ENCODE data around the gene AGPAT4. TPM values are rescaled to one million over a fixed set of nuclear protein-coding genes. Genes with fewer than 3 reads are reported as not detected.

AGPAT4 gene
- total RNA-seq, 1 donor from 2014 or later = 8.3 TPM

GRCh38 chr6:161292650-161293281 is 18.9 kb upstream of the AGPAT4 start:
- peaks cover 6% of the 10 kb centered on the region for H3K9me3 Mint-ChIP-seq (ENCODE audit: unreplicated experiment)
- no peak overlapping the region for H3K4me3 Mint-ChIP-seq (ENCODE audit: unreplicated experiment)
- no peaks in the 10 kb centered on the region for H3K27me3 Mint-ChIP-seq (ENCODE audit: unreplicated experiment)
- H3K27ac Mint-ChIP-seq (ENCODE audit: unreplicated experiment) = no peak overlapping the region
- TF ChIP-seq, protein P1, sequence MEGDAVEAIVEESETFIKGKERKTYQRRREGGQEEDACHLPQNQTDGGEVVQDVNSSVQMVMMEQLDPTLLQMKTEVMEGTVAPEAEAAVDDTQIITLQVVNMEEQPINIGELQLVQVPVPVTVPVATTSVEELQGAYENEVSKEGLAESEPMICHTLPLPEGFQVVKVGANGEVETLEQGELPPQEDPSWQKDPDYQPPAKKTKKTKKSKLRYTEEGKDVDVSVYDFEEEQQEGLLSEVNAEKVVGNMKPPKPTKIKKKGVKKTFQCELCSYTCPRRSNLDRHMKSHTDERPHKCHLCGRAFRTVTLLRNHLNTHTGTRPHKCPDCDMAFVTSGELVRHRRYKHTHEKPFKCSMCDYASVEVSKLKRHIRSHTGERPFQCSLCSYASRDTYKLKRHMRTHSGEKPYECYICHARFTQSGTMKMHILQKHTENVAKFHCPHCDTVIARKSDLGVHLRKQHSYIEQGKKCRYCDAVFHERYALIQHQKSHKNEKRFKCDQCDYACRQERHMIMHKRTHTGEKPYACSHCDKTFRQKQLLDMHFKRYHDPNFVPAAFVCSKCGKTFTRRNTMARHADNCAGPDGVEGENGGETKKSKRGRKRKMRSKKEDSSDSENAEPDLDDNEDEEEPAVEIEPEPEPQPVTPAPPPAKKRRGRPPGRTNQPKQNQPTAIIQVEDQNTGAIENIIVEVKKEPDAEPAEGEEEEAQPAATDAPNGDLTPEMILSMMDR (IDR thresholded peaks at IDR 0.05) = no peak
- DNase-seq (ENCODE audit: extremely low spot score, unreplicated experiment) = no peak
- H3K4me1 Mint-ChIP-seq (ENCODE audit: unreplicated experiment) = no peaks in the 10 kb centered on the region
- no peaks in the 10 kb centered on the region for H3K36me3 Mint-ChIP-seq (ENCODE audit: unreplicated experiment)

GRCh38 chr6:161292145-161292544 is 18.3 kb upstream of the AGPAT4 start:
- Mint-ChIP-seq H3K9me3 (ENCODE audit: unreplicated experiment) (peaks cover 6% of the 10 kb centered on the region), H3K4me1 (ENCODE audit: unreplicated experiment) (no peaks in the 10 kb centered on the region), H3K4me3 (ENCODE audit: unreplicated experiment) (no peak overlapping the region), H3K27ac (ENCODE audit: unreplicated experiment) (no peak overlapping the region), H3K27me3 (ENCODE audit: unreplicated experiment) (peaks cover 1% of the 10 kb centered on the region), H3K36me3 (ENCODE audit: unreplicated experiment) (no peaks in the 10 kb centered on the region)
- DNase-seq (ENCODE audit: extremely low spot score, unreplicated experiment) = no peak
- TF ChIP-seq, protein P1 (IDR thresholded peaks at IDR 0.05) = no peak

DNA sequence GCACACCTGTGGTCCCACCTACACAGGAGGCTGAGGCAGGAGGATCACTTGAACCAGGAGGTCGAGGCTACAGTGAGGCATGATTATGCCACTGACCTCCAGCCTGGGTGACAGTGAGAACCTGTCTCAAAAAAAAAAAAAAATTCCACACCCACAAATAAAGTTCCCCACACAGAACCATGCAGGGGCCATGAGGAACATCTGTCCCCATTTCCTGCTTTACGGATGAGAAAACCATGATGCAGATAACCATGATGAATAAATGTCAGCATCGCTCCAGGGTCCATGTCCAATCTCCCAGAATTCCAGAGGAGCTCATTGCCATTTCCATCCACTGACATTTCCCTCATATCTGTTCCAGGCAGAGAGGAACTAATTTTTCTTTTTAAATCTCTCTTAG is 16.9 kb upstream of the AGPAT4 start:
- peaks cover 8% of the 10 kb centered on the region for H3K27me3 Mint-ChIP-seq (ENCODE audit: unreplicated experiment)
- H3K4me3 Mint-ChIP-seq (ENCODE audit: unreplicated experiment) = no peak overlapping the region
- no peaks in the 10 kb centered on the region for H3K36me3 Mint-ChIP-seq (ENCODE audit: unreplicated experiment)
- H3K4me1 Mint-ChIP-seq (ENCODE audit: unreplicated experiment) = no peaks in the 10 kb centered on the region
- H3K9me3 Mint-ChIP-seq (ENCODE audit: unreplicated experiment) = no peaks in the 10 kb centered on the region
- no peak overlapping the region for H3K27ac Mint-ChIP-seq (ENCODE audit: unreplicated experiment)
- DNase-seq (ENCODE audit: extremely low spot score, unreplicated experiment) = no peak
- TF ChIP-seq, protein P1 (IDR thresholded peaks at IDR 0.05) = no peak

GRCh38 chr6:161284653-161285052 is 10.8 kb upstream of the AGPAT4 start:
- Mint-ChIP-seq H3K27ac (ENCODE audit: unreplicated experiment) (no peak overlapping the region), H3K4me1 (ENCODE audit: unreplicated experiment) (no peaks in the 10 kb centered on the region), H3K4me3 (ENCODE audit: unreplicated experiment) (no peak overlapping the region), H3K9me3 (ENCODE audit: unreplicated experiment) (peaks cover 9% of the 10 kb centered on the region), H3K36me3 (ENCODE audit: unreplicated experiment) (no peaks in the 10 kb centered on the region), H3K27me3 (ENCODE audit: unreplicated experiment) (peaks cover 24% of the 10 kb centered on the region)
- DNase-seq (ENCODE audit: extremely low spot score, unreplicated experiment) = no peak
- TF ChIP-seq, protein P1 (IDR thresholded peaks at IDR 0.05) = no peak

DNA sequence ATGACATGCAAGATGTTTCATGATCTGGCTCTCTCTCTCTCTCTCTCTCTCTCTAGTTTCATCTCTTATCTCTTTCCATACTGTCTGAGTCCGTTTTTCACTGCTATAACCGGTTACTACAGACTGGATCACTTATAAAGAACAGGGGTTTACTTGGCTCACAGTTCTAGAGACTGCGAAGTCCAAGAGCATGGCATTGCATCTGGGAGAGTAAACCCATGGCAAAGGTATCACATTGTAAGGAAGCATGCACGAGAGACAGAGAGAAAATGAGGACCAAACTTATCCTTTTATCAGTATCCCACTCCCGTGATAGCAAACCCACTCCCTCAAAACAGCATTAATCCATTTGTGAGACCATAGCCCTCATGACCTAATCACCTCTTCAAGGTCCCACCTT is 7.2 kb upstream of the AGPAT4 start:
- no peak for DNase-seq (ENCODE audit: extremely low spot score, unreplicated experiment)
- peaks cover 9% of the 10 kb centered on the region for H3K9me3 Mint-ChIP-seq (ENCODE audit: unreplicated experiment)
- H3K4me1 Mint-ChIP-seq (ENCODE audit: unreplicated experiment) = no peaks in the 10 kb centered on the region
- H3K4me3 Mint-ChIP-seq (ENCODE audit: unreplicated experiment) = no peak overlapping the region
- TF ChIP-seq, protein P1 (IDR thresholded peaks at IDR 0.05) = no peak
- H3K36me3 Mint-ChIP-seq (ENCODE audit: unreplicated experiment) = no peaks in the 10 kb centered on the region
- peaks cover 19% of the 10 kb centered on the region for H3K27me3 Mint-ChIP-seq (ENCODE audit: unreplicated experiment)
- H3K27ac Mint-ChIP-seq (ENCODE audit: unreplicated experiment) = no peak overlapping the region

Measured in osteocyte (in vitro differentiated cells).